SK-N-MC (cell line): ENCODE measurements around the gene IL17RC.

ENCODE experiments used
- EZH2 ChIP-seq: fragments of 200-600 bp; sonication (generic); IDR thresholded peaks from one replicate; pipeline ENCODE4 v1.6.1; 2017; ENCODE audit warnings: antibody characterized with exemption
- FOXP2 ChIP-seq: optimal IDR thresholded peaks from 2 replicates; pipeline ENCODE3; 2011; ENCODE audit warnings: mild to moderate bottlenecking, moderate library complexity; ENCODE audit not compliant: insufficient read depth; ENCODE audit errors: extremely low read length, control extremely low read depth
- POLR2AphosphoS5 ChIP-seq: IDR thresholded peaks from 2 replicates; pipeline ENCODE4 v1.6.1; 2012; ENCODE audit warnings: mild to moderate bottlenecking, low read depth, low read length, borderline replicate concordance

GRCh38 chr3:9901967-9902366 is 14.9 kb upstream of the IL17RC start:
- TF ChIP-seq POLR2AphosphoS5 (no peak), EZH2 (no peak), FOXP2 (no peak)
